Stimulated activated memory B cell treated with anti-CD40 and anti-IgM and Interleukin-4, amounts not matched to agents 10 μg/mL and 1 μg/mL and 100 μg/mL, for 72 hours (primary cell): ENCODE measurements around the gene FYN.

Experiments used
- ATAC-seq: fragments of 150-1000 bp; cut with Tn5 transposase; 2 replicates; pipeline ENCODE4 v1.10.0; 2021
- H3K27ac Mint-ChIP-seq: one replicate; pipeline ENCODE4 v1.8.0; 2022; ENCODE audit warnings: mild to moderate bottlenecking, mixed read lengths
- H3K27me3 Mint-ChIP-seq: one replicate; pipeline ENCODE4 v1.8.0; 2022; ENCODE audit warnings: mixed read lengths
- H3K36me3 Mint-ChIP-seq: one replicate; pipeline ENCODE4 v1.8.0; 2022; ENCODE audit warnings: mixed read lengths
- H3K4me1 Mint-ChIP-seq: one replicate; pipeline ENCODE4 v1.8.0; 2022; ENCODE audit warnings: mixed read lengths
- H3K4me3 Mint-ChIP-seq: one replicate; pipeline ENCODE4 v1.8.0; 2022; ENCODE audit warnings: mild to moderate bottlenecking, moderate library complexity, mixed read lengths
- H3K9me3 Mint-ChIP-seq: one replicate; pipeline ENCODE4 v1.8.0; 2022; ENCODE audit warnings: mixed read lengths

Gene FYN

DNA sequence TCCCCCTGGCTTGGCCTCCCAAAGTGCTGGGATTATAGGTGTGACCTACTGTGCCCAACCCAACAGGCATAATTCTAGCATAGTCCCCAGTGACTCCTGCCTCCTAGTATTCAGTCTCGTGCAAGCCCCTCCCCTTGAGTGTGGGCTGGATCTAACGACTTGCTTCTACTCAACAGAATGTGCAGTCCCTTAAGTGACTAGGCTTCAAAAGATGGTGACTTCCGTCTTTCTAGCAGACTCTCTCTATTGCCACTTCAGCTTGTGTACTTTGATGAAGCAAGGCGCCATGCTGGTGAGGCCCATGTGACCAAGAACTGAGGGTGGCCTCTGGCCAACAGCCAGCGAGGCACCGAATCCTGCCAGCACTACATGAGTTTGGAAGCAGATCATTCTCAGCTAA is 157.9 kb downstream of the FYN start:
- Mint-ChIP-seq H3K9me3 (no peaks in the 10 kb centered on the region), H3K4me1 (no peaks in the 10 kb centered on the region), H3K36me3 (peaks cover 40% of the 10 kb centered on the region), H3K4me3 (no peak overlapping the region), H3K27me3 (no peaks in the 10 kb centered on the region), H3K27ac (no peak overlapping the region)
- ATAC-seq = no peak

DNA sequence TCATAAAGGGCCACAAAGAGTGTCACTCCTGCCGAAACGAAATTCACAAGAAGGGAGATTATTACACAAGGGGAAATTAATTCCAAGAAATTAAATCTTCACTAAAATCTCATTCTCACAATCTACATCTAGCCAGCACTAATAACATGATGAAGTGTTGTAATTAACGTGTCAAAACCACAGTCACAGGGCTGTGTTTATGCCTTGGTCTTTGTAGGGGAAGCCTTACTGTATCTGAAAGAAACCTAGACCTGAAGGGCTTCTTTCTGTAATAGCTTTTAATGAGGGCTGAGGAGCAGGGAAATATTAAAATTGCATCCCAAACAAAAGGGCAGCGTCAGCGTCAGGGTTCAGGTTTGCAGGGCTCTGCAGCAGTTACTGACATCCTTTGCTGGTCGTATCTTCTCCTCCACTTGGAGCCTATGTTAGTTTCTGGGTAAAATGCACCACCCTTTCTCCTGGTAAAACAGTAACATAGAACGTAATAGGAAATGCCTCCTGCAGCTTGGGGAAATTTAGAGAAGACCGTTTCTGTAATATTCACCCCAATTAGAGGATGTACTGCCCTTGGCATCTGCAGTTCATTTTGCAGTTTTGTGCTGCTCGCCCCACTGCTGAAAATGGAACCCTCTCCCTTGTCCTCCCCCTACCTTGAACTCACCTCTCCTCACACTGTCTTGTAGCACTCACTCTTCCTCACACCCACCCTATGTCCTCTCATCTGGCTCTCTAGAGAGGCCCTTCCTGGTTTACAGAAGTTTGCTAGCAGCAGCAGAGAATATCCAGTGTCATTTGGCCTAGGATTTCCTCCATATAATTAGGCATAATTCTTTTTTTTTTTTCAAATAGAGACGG is 158.6 kb downstream of the FYN start:
- Mint-ChIP-seq H3K27me3 (no peaks in the 10 kb centered on the region), H3K4me1 (no peaks in the 10 kb centered on the region), H3K27ac (no peak overlapping the region), H3K36me3 (peaks cover 40% of the 10 kb centered on the region), H3K4me3 (no peak overlapping the region), H3K9me3 (no peaks in the 10 kb centered on the region)
- ATAC-seq = no peak

DNA sequence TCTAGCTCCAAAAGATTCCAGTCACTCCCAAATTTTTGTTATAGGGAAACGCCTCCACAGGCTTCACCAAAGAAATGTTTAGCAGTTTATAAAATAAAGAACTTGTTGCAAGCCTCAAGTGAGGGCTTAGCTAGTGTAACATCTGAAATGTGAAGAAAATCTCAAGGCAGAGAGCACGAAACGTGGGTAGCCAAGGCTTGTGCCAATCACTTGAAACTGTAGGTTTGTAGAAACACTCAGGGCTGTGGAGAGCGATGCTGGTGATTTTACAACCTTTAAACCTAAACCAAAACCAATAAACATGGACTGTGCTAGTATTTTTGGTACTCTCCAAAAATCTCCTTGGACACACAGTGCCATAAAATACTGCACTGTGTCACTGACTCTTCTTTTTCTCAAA is 159.4 kb downstream of the FYN start:
- H3K36me3 Mint-ChIP-seq = peaks cover 36% of the 10 kb centered on the region
- H3K27me3 Mint-ChIP-seq = no peaks in the 10 kb centered on the region
- H3K4me3 Mint-ChIP-seq = no peak overlapping the region
- no peak for ATAC-seq
- H3K27ac Mint-ChIP-seq = no peak overlapping the region
- H3K9me3 Mint-ChIP-seq = no peaks in the 10 kb centered on the region
- H3K4me1 Mint-ChIP-seq = no peaks in the 10 kb centered on the region

DNA sequence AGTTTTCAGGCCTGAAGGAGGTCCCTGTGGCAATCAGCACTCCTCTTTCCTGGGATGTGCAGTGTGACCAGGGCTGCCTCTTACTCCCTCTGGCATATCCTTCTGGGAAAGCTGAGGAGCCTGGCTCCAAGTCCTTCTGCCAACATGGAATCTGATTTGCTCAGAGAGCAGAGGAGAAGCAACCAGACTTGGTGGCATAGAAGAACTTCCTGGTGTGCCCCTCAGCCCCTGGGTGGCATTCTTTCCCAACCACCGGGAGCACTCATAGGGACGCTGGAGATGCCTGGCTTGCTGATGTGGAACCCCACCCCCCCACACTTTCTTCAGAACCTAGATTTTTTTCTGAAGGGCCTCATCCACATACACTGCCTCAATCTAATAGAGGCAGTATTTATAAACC is 160.0 kb downstream of the FYN start:
- H3K27ac Mint-ChIP-seq = no peak overlapping the region
- peaks cover 36% of the 10 kb centered on the region for H3K36me3 Mint-ChIP-seq
- H3K4me3 Mint-ChIP-seq = no peak overlapping the region
- H3K27me3 Mint-ChIP-seq = no peaks in the 10 kb centered on the region
- H3K9me3 Mint-ChIP-seq = no peaks in the 10 kb centered on the region
- H3K4me1 Mint-ChIP-seq = no peaks in the 10 kb centered on the region
- no peak for ATAC-seq

DNA sequence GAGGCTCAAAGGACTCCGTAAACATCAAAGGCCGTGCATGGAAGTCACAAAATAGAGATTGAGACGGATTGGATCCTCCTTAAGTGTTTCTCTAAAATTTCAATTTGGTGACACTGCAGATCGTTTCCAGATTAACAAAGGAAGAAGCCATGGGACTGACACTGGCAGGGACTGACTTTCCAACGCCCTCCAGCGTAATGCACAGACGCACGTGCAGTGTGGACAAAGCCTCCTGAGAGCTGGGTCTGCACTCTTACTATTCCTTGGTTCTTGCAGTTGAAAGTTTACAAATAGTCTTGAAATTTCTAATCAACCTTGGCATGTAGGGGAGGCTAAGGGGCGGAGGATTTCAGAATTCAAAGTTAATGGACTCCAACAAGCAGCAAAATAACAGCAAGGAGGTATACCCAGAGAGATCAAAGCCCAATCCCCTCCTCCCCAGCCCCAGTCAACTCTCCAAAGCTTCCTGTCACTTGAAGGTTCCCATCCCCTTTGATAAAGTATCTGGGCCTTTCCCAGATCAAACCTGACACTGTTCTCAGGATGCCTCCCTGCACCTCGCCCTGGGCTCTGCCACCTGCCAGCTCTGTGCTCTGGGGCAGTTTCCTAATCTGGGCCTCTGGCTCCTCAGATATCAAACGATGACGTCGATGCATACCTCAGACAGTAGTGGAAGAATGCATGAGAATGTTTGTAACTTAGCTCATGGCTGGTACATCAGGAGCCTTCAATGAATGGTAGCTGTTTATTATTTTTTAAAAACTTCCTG is 161.1 kb downstream of the FYN start:
- ATAC-seq = no peak
- no peak overlapping the region for H3K27ac Mint-ChIP-seq
- no peak overlapping the region for H3K4me3 Mint-ChIP-seq
- H3K27me3 Mint-ChIP-seq = no peaks in the 10 kb centered on the region
- H3K36me3 Mint-ChIP-seq = peaks cover 36% of the 10 kb centered on the region
- H3K9me3 Mint-ChIP-seq = no peaks in the 10 kb centered on the region
- no peaks in the 10 kb centered on the region for H3K4me1 Mint-ChIP-seq

DNA sequence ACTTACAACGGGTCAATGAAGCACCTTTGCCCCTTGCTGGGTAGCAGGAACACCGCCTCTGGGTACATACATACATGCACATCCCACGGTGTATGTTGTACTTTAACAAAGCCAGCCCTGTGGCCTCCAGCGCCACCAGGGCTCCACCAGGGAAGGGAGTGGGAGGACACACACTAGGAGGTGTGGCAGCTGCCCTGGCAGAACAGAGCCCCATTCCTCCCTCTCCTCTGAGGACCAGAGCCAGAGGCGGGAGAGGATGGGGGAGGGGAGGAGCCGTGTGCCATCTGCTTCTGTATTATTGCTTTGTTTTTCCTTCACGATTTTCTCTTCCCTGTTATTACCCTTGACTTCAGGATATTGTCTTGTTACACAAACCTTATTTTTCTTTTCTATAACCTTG is 161.8 kb downstream of the FYN start:
- Mint-ChIP-seq H3K27me3 (no peaks in the 10 kb centered on the region), H3K27ac (no peak overlapping the region), H3K36me3 (peaks cover 36% of the 10 kb centered on the region), H3K4me1 (no peaks in the 10 kb centered on the region), H3K4me3 (no peak overlapping the region), H3K9me3 (no peaks in the 10 kb centered on the region)
- no peak for ATAC-seq

- no peaks in the 10 kb centered on the region for H3K4me1 Mint-ChIP-seq
These were observed 162.3 kb downstream of the FYN start for GRCh38 chr6:111710911-111711310.

GRCh38 chr6:111710439-111710838 is 162.8 kb downstream of the FYN start:
- Mint-ChIP-seq H3K4me3 (no peak overlapping the region), H3K27ac (no peak overlapping the region), H3K9me3 (no peaks in the 10 kb centered on the region), H3K27me3 (no peaks in the 10 kb centered on the region), H3K4me1 (no peaks in the 10 kb centered on the region), H3K36me3 (peaks cover 34% of the 10 kb centered on the region)
- no peak for ATAC-seq

More at GRCh38 chr6:111710911-111711310, 162.3 kb downstream of the FYN start:
- no peaks in the 10 kb centered on the region for H3K27me3 Mint-ChIP-seq
- no peak for ATAC-seq
- peaks cover 36% of the 10 kb centered on the region for H3K36me3 Mint-ChIP-seq
- no peak overlapping the region for H3K27ac Mint-ChIP-seq
- no peaks in the 10 kb centered on the region for H3K9me3 Mint-ChIP-seq
- no peak overlapping the region for H3K4me3 Mint-ChIP-seq

- Mint-ChIP-seq H3K4me1 (no peaks in the 10 kb centered on the region), H3K9me3 (no peaks in the 10 kb centered on the region), H3K36me3 (peaks cover 28% of the 10 kb centered on the region), H3K27ac (no peak overlapping the region), H3K27me3 (no peaks in the 10 kb centered on the region), H3K4me3 (no peak overlapping the region)
- peak; percentile 84 for ATAC-seq
These were observed 163.4 kb downstream of the FYN start for GRCh38 chr6:111709615-111710398.

DNA sequence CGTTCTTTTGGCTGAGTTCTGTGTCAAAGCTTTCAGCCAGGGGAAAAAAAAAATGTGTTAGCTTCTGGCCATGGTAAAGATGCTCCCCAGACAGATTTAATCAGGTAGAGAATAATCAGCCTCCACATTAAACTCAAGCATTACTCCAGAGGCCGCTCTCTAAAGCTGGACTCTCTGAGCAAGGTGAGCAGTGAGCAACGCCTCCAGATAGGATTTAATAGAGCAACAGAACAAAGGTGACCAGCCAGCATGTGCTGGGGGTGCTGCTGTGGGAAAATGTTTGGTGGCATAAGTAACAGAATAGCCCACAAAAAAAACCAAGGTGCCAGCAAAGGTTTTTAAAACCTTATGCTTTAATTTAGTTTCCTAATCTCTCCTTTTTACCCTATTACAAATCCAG is 164.1 kb downstream of the FYN start:
- no peaks in the 10 kb centered on the region for H3K4me1 Mint-ChIP-seq
- H3K4me3 Mint-ChIP-seq = no peak overlapping the region
- no peaks in the 10 kb centered on the region for H3K27me3 Mint-ChIP-seq
- no peak for ATAC-seq
- H3K36me3 Mint-ChIP-seq = peaks cover 26% of the 10 kb centered on the region
- H3K27ac Mint-ChIP-seq = no peak overlapping the region
- no peaks in the 10 kb centered on the region for H3K9me3 Mint-ChIP-seq

DNA sequence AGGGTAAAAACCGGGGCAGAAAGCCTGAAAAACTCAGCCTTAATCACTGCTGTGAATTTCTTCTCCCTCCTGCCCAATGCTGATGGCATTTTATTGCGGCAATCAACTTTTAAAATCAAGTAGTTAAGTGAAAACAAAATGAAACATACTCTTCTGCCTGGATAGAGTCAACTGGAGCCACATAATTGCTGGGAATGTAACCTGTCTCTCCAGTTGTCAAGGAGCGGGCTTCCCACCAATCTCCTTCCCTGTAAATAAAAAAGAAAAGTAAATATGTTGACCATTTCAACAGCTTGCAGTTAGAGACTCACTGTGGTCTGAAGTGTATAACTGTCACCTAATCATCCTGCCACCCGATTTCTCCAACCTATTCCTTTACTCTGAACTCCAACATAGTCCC is 165.5 kb downstream of the FYN start:
- H3K4me3 Mint-ChIP-seq = no peak overlapping the region
- no peaks in the 10 kb centered on the region for H3K4me1 Mint-ChIP-seq
- peaks cover 29% of the 10 kb centered on the region for H3K36me3 Mint-ChIP-seq
- no peaks in the 10 kb centered on the region for H3K27me3 Mint-ChIP-seq
- no peak overlapping the region for H3K27ac Mint-ChIP-seq
- no peaks in the 10 kb centered on the region for H3K9me3 Mint-ChIP-seq
- ATAC-seq = no peak

GRCh38 chr6:111706841-111707391 is 166.3 kb downstream of the FYN start:
- Mint-ChIP-seq H3K4me1 (no peaks in the 10 kb centered on the region), H3K27me3 (no peaks in the 10 kb centered on the region), H3K36me3 (peaks cover 28% of the 10 kb centered on the region), H3K4me3 (no peak overlapping the region), H3K9me3 (no peaks in the 10 kb centered on the region), H3K27ac (no peak overlapping the region)
- ATAC-seq = no peak

DNA sequence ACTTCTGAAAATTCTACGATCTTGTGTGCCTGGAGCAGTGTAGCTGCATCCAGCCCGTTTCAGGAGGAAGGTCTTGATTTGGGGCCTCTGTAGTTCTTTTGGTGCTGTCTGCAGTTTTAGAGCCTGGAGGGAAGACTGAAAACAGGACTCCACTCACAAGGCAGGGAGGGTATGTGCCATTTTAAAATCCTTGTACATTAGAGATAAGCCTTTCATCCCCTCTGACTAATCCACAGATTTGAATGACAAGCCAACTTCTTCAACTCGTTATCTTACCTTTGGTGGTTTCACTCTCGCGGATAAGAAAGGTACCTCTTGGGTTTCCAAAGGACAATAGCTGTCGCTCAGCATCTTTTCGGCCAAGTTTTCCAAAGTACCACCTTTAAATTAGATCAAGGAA is 169.5 kb downstream of the FYN start:
- Mint-ChIP-seq H3K4me1 (no peaks in the 10 kb centered on the region), H3K27ac (no peak overlapping the region), H3K4me3 (no peak overlapping the region), H3K9me3 (no peaks in the 10 kb centered on the region), H3K36me3 (peaks cover 45% of the 10 kb centered on the region), H3K27me3 (no peaks in the 10 kb centered on the region)
- no peak for ATAC-seq

- no peak overlapping the region for H3K27ac Mint-ChIP-seq
- H3K4me3 Mint-ChIP-seq = no peak overlapping the region
- H3K4me1 Mint-ChIP-seq = no peaks in the 10 kb centered on the region
- H3K27me3 Mint-ChIP-seq = no peaks in the 10 kb centered on the region
- peaks cover 45% of the 10 kb centered on the region for H3K36me3 Mint-ChIP-seq
- no peak for ATAC-seq
- no peaks in the 10 kb centered on the region for H3K9me3 Mint-ChIP-seq
These were observed 171.0 kb downstream of the FYN start for GRCh38 chr6:111702268-111702667.

DNA sequence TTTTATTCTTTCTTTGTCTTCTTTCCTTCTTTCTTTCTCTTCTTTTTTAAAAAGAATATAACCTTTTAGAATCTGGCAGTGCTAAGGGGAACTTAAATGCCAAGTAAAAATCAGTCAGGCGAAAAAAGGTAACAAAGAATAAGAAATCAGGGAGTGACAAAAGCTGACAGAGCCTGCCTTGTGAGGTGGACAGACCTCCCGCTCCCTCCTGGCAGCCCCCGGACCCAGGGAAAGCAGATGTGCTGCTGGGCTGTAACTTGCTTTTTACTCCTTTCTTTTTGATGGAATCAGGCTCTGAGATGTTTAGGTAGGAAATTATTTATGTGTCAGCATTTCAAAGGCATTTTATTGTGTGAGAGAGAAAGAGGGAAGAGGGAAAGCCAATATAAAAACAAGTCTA is 172.1 kb downstream of the FYN start:
- no peak overlapping the region for H3K4me3 Mint-ChIP-seq
- no peaks in the 10 kb centered on the region for H3K4me1 Mint-ChIP-seq
- H3K27me3 Mint-ChIP-seq = no peaks in the 10 kb centered on the region
- H3K36me3 Mint-ChIP-seq = peaks cover 45% of the 10 kb centered on the region
- no peaks in the 10 kb centered on the region for H3K9me3 Mint-ChIP-seq
- no peak for ATAC-seq
- H3K27ac Mint-ChIP-seq = no peak overlapping the region
